ENCODE data around the gene PHACTR1.

The PHACTR1 gene

GRCh38 chr6:13007744-13008143 is 291.2 kb downstream of the PHACTR1 start:
- DNase-seq (ENCODE audit: insufficient read length) = no peak
- no peak for FAIRE-seq
- TF ChIP-seq TAF1 (IDR thresholded peaks at IDR 0.05; ENCODE audit: borderline replicate concordance, low read depth, low read length) = no peak

- TF ChIP-seq POLR2A (IDR thresholded peaks at IDR 0.05; ENCODE audit: low read depth, low read length) = no peak
- TF ChIP-seq POLR2AphosphoS5 (IDR thresholded peaks at IDR 0.05; ENCODE audit: low read depth, low read length) = no peak
- no peak for TF ChIP-seq TAF1 (IDR thresholded peaks at IDR 0.05; ENCODE audit: borderline replicate concordance, low read depth, low read length)
- FAIRE-seq = no peak
- DNase-seq (ENCODE audit: insufficient read length) = no peak
Observed at GRCh38 chr6:13009031-13009430, 292.5 kb downstream of the PHACTR1 start.

- no peak for FAIRE-seq
- TF ChIP-seq TAF1 (IDR thresholded peaks at IDR 0.05; ENCODE audit: borderline replicate concordance, low read depth, low read length) (no peak), POLR2AphosphoS5 (IDR thresholded peaks at IDR 0.05; ENCODE audit: low read depth, low read length) (no peak), POLR2A (IDR thresholded peaks at IDR 0.05; ENCODE audit: low read depth, low read length) (no peak)
- no peak for DNase-seq (ENCODE audit: insufficient read length)
Observed at GRCh38 chr6:13009461-13009860, 292.9 kb downstream of the PHACTR1 start.

DNA sequence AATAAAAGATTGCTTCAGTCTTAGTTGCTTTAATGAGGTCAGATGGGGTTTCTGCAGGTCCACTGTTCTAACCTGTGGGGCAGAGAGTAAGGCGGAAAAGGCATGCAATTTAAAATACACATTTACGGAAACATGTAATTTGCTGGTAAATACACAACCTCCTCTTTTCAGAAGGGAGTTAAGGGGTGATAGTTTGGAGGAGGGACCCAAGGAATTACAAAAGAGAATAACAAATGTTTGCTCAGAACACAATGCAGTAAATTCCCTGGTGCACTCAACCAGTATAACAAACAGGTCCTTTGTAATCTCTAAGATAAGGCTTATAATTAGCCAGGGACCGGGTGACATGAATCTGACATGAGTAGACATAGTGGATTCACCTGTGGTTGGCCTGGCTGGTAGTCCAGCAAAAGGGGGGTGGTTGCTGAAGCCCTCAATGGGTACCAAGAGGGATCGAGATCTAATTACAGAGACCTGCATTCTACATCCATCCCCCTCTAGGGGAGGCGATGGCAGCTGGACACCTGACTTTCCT is 295.1 kb downstream of the PHACTR1 start:
- TF ChIP-seq POLR2AphosphoS5 (IDR thresholded peaks at IDR 0.05; ENCODE audit: low read depth, low read length) = no peak
- TF ChIP-seq POLR2A (IDR thresholded peaks at IDR 0.05; ENCODE audit: low read depth, low read length) = no peak
- TF ChIP-seq TAF1 (IDR thresholded peaks at IDR 0.05; ENCODE audit: borderline replicate concordance, low read depth, low read length) = no peak
- DNase-seq (ENCODE audit: insufficient read length) (no peak), FAIRE-seq (no peak)

DNA sequence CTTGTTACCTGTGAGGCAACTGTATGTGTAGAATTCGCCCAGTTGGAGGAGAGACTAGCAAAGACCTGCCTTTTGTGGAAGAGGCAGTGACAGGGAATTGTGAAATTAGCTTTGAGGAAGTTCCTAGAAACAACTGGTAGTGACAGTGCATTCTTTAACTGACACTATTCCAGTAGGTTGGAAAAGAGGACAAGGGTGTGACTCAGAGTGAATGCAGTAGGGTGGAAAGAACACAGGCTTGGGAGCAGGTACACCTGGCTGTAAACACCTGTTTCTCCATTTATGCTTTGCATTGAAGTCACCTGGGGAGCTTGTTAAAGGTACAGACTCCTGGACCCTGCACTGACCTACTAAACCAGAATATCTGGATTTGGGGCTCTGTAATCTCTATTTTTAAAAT is 295.7 kb downstream of the PHACTR1 start:
- no peak for DNase-seq (ENCODE audit: insufficient read length)
- TF ChIP-seq POLR2AphosphoS5 (IDR thresholded peaks at IDR 0.05; ENCODE audit: low read depth, low read length) (no peak), TAF1 (IDR thresholded peaks at IDR 0.05; ENCODE audit: borderline replicate concordance, low read depth, low read length) (no peak), POLR2A (IDR thresholded peaks at IDR 0.05; ENCODE audit: low read depth, low read length) (no peak)
- no peak for FAIRE-seq

GRCh38 chr6:13012977-13013680 is 296.6 kb downstream of the PHACTR1 start:
- DNase-seq (ENCODE audit: insufficient read length) (no peak), FAIRE-seq (no peak)
- TF ChIP-seq POLR2A (IDR thresholded peaks at IDR 0.05; ENCODE audit: low read depth, low read length) = no peak
- TF ChIP-seq TAF1 (IDR thresholded peaks at IDR 0.05; ENCODE audit: borderline replicate concordance, low read depth, low read length) = no peak

DNA sequence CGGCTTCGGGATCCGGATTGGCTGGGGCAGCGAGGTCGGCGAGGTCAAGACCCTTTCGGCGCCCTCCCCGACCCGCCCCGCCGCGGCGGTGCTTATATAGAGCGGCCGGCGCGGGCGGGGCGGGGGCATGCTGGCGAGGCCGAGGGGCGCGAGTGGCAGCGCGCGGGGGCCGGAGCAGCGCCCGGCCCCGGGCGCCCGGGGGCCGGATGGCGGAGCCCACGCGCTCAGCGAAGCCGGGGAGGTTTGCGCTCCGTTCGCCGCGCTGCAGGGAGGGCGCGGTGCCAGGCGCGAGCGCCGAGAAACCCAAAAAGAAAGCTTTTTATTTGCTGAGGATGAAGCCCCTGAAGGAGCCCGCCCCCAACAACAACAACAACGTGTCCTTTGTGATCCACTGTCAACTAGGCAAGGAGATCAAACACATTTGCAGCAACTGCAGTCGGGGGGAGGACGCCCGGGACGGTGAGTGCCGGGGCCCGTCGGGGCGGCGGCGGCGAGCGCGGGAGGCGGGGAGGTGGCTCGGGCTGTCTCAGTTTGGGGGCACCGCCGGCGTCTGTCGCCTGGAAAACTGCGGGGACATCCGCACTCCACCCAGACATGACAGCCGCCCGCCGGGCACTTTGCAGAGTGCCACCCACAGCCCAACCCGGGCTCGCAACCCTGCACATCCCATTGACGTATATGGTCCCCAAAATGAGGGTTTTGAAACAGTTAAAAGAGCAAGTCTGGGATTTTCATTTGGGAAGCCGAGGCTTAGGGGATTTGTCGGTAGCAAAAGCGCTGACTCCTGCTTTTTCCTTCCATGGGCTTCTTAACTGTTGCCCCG is 297.3 kb downstream of the PHACTR1 start:
- DNase-seq (ENCODE audit: insufficient read length) = no peak
- FAIRE-seq = no peak
- TF ChIP-seq POLR2AphosphoS5 (IDR thresholded peaks at IDR 0.05; ENCODE audit: low read depth, low read length) = no peak
- no peak for TF ChIP-seq POLR2A (IDR thresholded peaks at IDR 0.05; ENCODE audit: low read depth, low read length)
- TF ChIP-seq TAF1 (IDR thresholded peaks at IDR 0.05; ENCODE audit: borderline replicate concordance, low read depth, low read length) = no peak

- DNase-seq (ENCODE audit: insufficient read length) = no peak
- no peak for FAIRE-seq
- TF ChIP-seq POLR2A (IDR thresholded peaks at IDR 0.05; ENCODE audit: low read depth, low read length) = no peak
- TF ChIP-seq TAF1 (IDR thresholded peaks at IDR 0.05; ENCODE audit: borderline replicate concordance, low read depth, low read length) = no peak
- no peak for TF ChIP-seq POLR2AphosphoS5 (IDR thresholded peaks at IDR 0.05; ENCODE audit: low read depth, low read length)
Observed at GRCh38 chr6:13014504-13015378, 298.2 kb downstream of the PHACTR1 start.

- FAIRE-seq (no peak), DNase-seq (ENCODE audit: insufficient read length) (no peak)
- TF ChIP-seq POLR2A (IDR thresholded peaks at IDR 0.05; ENCODE audit: low read depth, low read length) (no peak), POLR2AphosphoS5 (IDR thresholded peaks at IDR 0.05; ENCODE audit: low read depth, low read length) (no peak), TAF1 (IDR thresholded peaks at IDR 0.05; ENCODE audit: borderline replicate concordance, low read depth, low read length) (no peak)
Observed at GRCh38 chr6:13015379-13015681, 298.8 kb downstream of the PHACTR1 start.

DNA sequence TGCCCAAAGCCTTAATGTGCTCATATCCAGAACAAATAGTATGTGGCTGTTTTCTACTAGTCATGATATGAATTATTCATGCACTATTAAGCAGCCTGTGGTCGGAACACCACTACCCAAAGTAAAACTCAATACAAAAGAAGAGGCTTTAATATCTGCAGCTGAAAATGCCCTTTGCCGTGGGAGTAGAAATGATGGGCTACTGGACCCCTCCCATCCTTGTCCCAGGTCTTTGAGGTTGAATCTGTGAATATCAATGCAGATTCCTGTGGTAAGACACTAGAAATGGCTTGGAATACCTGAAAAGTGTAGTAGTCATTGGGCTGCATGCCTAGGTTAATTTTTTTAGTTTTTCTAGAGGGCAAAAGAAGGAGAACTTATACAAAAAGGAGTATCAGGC is 308.0 kb downstream of the PHACTR1 start:
- FAIRE-seq (no peak), DNase-seq (ENCODE audit: insufficient read length) (no peak)
- TF ChIP-seq POLR2AphosphoS5 (IDR thresholded peaks at IDR 0.05; ENCODE audit: low read depth, low read length) (no peak), TAF1 (IDR thresholded peaks at IDR 0.05; ENCODE audit: borderline replicate concordance, low read depth, low read length) (no peak), POLR2A (IDR thresholded peaks at IDR 0.05; ENCODE audit: low read depth, low read length) (no peak)

DNA sequence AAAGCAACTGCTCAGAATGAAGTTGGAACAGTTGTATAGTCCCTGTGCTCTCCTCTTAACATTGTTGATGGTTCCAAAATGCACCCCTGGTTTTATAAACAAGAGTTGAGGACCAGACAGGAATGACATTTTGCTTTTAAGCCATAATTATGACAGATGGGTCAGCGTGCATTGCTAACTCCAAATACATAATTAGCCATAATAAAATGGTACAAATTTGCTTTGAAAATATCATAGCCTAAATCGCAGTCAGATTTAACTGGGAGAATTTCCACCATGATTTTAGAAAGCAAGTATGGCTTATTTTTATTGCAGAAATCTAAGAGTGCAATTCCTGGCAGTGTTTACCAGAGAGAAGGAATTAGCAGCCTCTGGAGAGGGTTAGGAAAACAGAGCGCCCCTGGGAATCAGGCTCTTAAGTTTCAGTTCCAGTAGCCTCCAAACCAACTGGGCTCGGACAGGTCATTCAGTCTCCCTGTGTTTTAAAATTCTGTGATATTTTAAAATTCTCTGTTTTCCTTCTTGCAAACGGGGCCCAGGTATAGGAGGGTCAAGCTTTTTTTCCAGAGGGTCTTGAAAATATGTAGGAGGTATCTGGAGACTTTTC is 309.4 kb downstream of the PHACTR1 start:
- FAIRE-seq = no peak
- no peak for DNase-seq (ENCODE audit: insufficient read length)
- TF ChIP-seq POLR2A (IDR thresholded peaks at IDR 0.05; ENCODE audit: low read depth, low read length) (no peak), POLR2AphosphoS5 (IDR thresholded peaks at IDR 0.05; ENCODE audit: low read depth, low read length) (no peak), TAF1 (IDR thresholded peaks at IDR 0.05; ENCODE audit: borderline replicate concordance, low read depth, low read length) (no peak)

Measured in GM12892 (cell line).